Stromal cell of bone marrow (primary cell): ENCODE measurements around the gene WDR37.

Experiments
- DNase-seq: peaks from one replicate; pipeline ENCODE4 v3.0.0-alpha.2; 2012; ENCODE audit warnings: low read depth

Gene WDR37

DNA sequence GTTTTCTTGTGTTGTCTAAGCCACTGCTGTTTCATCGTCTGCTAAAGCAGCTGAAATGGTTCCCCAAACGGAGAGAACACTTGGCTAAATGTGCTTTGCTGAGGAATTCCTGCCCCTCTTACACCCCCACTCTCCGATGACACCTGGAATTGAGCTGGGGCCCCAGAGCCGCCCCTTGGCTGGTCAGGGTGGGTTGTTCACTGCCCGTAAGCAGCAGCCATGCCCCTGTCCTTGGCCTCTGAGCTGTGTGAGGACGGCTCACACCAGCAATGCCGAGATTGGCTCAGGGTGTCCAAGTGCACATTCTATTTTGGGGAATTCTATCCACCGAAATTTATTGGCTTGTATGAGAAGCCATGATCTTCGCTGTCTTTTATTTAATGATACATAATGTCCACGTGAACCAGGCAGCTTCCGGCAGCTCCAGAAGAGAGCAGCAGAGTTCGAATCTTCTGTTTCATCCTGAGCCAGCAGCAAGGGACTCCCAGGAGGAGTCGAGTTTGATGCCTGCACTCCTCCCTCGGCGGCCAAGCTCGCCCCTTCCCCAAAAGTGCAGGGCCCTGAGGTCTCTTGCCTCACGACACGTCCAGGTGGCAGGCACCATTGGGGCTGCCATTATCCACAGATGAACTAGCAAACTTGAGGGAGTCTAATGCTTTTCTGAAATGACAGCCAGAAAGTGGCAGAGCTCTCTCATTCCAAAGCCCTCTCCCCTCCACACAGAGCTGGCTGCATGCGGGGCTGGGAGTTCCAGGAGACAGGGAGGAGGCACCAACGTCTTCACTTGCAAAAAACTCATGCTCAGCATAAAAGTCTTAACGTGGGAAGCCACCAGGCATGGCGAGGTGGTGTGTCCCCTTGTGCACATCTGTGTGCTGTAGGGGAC, 114.0 kb downstream of the WDR37 start:
- no peak for DNase-seq

DNA sequence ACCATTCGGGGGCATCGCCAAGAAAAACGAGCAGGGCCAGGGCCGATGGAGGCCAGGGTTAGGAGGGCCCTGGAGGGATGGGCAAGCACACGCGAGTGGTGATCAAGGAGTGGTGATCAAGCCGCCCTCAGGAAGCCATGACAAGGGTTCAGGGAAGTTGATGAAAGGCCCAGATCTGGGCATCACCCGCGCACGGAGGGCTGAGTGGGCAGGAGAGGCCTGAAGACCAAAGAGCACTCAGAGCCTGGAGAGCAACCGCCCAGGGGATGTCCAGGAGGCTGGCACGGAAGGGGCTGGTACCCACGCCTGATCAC, 114.6 kb downstream of the WDR37 start:
- no peak for DNase-seq

DNA sequence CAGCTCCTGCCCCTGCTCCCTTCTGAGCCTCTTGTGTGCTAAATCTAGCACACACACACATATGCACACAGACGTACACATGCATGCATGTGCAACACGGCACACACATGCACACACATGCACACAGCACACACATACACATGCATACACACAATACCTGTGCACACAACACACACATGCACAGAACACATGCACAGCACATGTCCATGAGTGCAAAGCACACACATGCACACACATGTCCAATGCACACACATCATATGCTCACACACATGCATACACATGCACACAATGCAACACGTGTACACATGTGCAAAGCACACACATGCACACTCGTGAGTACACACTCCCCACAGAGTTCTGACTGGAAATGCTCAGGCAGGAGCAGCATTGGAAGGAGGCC, 115.0 kb downstream of the WDR37 start:
- DNase-seq, result no peak

DNA sequence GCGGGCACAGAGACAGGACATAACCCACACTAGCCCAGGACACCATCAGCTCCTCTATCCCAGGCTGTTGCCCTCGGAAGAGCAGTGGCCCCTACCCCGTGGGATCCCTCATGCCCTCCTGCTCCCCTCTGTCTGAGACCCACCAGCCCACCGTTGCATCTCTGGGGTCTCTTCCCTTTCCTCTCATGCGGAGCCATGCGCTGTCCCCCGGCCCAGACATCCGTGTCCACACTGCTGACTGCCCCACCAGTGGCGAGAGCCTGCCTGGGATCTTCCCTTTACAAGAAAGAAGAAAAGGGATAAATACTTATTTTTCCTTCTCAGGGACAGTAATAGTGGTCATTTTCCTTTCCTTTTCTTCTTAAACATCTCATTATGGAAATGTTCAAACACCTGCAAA, 115.4 kb downstream of the WDR37 start:
- DNase-seq, result no peak

DNA sequence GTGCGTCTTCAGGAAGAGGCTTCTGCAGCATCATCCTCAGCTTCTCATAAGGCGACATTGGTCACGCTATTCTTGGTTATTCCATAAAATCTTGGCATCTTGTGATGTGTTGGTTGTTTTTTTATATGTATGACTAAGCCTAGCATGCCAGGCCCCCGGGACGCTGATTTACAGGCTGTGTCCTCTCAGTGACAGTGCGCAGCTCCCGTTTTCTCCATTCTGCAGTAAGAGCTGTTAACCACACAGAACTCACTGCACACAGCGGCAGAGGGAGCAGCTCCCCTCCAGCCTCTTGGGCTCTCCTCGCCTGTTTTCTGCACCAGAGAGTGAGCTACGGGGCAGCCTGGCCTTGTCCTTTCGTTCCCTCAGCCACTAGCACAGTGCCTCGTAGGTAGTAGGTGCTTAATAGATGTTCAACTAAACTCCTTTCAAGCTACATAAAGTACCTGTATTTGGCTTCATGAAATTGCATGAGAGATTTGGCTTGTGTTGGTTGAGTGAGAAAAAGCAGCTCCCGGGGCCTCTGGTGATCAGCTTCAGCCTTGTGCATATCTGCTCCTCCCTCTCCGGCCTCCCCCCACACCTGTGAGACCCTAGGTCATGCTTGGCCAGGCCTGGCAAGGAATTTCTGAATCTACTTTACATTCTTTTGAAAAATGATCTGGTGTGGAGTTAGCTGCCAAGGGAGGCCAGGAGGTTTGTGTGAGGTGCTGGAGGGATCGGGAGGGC, 116.2 kb downstream of the WDR37 start:
- DNase-seq, result no peak

DNA sequence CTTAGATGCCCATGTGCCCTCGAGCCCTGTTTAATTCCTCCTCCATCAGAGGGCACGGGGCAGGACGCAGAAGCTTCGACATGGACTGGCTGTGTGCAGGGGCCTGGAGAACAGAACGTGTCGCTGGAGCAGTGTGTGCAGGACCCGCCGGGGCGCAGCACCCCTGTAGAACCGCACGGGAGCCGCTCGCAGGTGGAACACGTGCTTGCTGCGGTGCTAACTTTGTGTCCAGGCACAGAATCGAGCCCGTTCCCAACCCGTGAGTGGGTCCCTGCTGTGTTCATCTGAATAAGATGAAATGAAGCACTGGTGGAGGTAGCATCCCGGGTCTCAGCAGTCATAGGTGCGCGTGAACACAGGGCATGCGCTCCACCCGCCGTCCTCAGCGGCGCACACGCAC, 116.9 kb downstream of the WDR37 start:
- no peak for DNase-seq

DNA sequence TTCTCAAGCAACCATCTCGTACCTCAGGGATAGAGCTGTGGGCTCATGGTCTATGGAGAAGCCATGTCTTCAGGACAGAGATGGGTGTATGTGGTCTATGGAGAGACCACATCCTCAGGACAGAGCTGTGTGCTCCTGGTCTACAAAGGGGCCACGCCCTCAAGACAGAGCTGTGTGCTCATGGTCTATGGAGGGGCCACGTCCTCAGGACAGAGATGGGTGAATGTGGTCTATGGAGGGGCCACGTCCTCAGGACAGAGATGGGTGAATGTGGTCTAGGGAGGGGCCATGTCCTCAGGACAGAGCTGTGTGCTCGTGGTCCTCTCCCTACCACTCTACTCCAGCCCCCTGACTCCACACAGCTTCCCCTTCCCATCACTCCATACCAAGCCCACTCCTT, 117.8 kb downstream of the WDR37 start:
- DNase-seq, result no peak

DNA sequence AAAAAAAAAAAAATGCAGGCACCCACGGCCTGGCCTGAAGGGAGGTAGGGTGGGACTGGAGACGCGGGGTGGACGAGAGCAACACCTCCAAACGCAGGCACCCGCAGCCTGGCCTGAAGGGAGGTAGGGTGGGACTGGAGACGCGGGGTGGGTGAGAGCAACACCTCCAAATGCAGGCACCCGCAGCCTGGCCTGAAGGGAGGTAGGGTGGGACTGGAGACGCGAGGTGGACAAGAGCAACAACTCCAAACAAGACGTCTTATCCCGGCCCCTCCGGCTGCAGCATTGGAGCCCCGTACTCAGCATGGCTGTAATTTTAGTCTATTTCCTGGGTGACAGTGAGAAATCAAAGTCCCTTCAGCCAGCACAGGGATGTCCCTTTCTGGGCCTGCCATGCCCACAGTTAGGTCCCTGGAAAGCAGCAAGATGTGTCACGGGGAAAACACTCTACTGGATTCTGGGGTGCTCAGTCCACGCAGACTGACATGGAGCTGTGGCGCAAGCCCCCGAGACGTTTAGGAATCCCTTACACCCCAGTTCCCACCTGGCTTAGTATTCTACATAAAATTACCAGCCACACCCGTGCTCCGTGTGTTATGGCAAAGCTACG, 119.9 kb downstream of the WDR37 start:
- DNase-seq, result no peak

DNA sequence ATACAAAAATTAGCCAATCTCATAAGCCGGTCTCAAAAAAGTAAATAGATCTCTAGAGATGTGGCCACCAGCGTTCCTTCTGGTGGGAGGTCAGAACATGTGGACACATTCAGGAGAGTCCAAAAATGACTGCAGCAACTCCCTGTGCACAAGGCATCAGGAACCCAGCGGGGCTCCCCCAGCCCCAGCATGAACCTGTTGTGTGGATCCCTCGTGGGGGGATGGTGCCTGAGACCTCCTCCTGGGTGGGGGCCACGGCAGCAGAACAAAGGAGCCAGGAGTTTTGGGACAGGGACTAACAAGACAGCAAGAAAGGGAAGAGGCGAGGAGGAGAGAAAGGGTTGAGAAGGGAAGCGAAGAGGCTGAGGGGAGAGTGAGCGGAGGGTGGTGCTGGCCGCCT, 121.8 kb downstream of the WDR37 start:
- no peak for DNase-seq

DNA sequence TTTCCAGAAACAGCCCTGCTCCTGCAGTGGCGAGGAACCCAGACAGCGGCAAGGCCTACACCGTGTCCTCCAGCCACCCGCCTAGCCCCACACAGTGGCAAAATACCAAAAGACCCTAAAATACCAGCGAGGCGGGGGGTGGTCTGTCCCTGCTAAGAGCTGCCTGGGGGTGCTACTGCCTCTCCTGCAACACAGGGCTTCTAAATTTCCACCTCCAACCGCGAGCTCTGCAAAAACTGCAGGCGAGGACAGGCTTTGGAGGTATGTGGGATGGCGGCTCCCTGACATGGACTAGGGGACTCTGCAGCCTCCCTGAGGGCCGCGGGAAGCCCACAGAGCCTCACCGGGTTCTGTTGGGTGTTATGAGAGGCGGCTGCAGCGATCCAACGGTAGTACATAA, 122.3 kb downstream of the WDR37 start:
- DNase-seq, result no peak

DNA sequence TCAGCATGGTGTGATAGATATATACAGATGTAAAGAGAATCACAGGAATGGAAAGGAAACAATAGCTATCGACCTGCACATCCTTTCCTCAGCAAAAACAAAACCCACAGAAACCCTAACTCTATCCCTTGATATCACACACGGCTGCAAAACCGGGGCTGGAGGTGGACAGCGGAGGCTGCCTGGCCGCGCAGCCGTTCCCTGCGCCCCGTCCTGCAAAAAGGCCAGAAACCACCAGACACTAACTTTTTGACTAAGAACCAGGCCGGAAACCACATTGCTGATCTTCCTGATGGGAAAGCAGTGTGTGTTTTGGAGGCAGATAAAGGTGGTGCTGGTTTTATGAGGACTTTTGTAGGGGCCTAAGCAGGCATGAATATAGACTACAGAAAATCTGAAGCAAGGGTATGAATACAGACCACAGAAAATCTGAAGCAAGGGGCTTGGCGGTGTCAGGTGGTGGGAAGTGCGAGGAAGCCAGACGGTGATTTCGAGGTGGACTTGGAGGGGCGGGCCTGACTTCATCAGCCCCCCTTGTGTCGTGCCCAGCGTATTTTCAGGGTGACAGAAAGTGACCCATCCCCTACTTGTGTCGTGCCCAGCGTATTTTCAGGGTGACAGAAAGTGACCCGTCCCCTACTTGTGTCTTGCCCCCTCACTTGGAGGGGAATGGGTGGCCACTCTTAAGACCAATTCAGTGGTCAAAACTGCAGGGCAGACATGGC, 123.3 kb downstream of the WDR37 start:
- DNase-seq, result no peak

DNA sequence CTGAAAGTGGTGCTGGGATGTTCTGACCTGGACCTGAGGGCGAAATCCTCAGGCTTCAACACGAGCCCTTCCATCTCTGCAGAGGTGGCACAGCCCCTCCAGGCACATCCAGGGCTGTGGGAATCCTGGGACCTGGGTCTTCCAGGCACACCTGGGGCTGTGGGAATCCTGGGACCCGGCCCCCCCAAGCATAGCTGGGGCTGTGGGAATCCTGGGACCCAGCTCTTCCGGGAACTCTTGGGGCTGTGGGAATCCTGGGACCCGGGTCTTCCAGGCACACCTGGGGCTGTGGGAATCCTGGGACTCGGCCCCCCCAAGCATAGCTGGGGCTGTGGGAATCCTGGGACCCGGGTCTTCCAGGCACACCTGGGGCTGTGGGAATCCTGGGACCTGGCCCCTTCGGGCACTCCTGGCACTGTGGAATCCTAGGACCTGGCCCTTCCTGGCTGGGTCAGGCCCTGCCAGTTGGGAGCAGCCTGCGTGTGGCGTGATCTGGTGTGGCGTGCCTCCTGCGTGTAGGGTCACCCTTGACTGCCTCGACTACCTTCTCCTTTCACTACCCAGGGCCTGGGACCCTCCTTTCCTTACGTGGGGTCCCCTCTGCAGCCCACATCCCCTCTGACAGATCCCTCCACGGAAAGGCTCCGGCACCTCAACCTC, 124.0 kb downstream of the WDR37 start:
- DNase-seq, result no peak

DNA sequence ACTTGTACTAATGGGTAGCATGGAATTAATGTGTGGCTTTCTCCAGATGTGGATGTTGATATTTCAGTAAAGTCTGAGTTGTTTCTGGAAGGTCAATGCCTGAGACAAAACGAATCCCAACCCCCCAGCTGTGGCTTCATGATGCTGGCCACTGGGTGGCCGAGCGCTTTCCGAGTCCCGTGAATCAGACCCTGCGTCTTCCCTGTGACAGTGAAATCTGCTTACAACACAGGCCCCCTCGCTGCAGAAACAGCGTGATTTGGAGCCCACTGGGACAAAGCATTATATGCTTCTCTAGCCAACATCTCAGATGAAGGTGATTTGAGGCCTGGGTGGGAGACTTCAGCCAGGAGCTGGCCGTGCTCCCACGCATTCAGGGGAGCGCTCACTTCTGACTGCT, 124.7 kb downstream of the WDR37 start:
- DNase-seq, result no peak
